ENCODE results near the gene FAM181A.

FAM181A gene

DNA sequence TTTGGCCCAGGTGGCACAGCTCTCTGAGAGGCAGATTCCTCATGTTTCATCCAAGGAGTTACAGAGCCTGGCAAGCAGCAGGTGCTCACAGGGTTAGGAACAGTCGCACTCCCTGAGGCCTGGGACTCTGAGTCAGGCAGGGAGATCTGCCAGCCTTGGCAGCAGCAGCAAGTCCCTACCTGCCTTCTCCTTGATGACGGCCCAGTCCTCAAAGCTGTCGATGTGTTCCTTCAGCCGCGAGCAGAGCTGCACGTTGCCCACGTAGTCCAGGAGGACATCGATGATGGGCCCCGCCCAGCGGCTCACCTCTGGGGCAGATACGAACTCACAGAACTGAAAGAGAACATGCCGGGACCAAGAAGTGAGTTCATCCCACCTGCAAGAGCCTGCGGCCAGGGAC is 10.4 kb downstream of the FAM181A start:
- Histone ChIP-seq H3K9me3 (ENCODE audit: control insufficient read depth, low read length) (no peaks in the 10 kb centered on the region), H3K9ac (ENCODE audit: low read length) (no peak overlapping the region), H3K4me3 (ENCODE audit: low read length) (no peak overlapping the region), H3K27me3 (ENCODE audit: control insufficient read depth, insufficient read depth, low read length) (peaks cover 15% of the 10 kb centered on the region), H3K4me1 (ENCODE audit: control insufficient read depth, insufficient read depth, low read length) (peaks cover 26% of the 10 kb centered on the region), H3K36me3 (ENCODE audit: control insufficient read depth, insufficient read depth, low read length) (no peaks in the 10 kb centered on the region)

DNA sequence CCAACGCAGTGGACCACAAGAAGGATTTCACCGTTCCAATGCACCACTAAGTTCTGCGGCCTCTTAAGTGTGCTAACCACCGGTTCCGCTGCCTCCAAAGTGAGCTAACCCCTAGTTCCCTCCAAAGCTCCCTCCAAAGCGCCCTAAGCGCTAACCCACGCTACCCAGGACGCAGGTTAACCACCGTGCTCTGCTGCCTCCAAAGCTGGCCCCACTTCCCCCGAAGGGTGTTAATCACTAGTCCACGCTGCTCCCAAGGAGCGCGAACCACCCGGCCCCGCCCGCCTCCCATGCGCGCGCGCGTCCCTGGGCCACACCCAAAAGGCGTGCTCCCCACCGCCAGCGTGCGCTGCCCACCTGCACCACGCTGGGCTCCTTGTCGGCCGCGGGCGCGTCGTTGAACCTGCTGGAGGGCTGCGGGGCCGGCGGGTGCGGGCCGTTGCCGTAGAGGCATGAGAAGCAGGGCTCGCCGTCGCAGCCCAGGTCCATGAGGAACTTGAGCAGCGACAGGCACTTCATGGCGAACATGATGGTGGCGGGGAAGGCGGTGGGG is 11.7 kb downstream of the FAM181A start:
- H3K4me3 ChIP-seq (ENCODE audit: low read length): no peak overlapping the region

DNA sequence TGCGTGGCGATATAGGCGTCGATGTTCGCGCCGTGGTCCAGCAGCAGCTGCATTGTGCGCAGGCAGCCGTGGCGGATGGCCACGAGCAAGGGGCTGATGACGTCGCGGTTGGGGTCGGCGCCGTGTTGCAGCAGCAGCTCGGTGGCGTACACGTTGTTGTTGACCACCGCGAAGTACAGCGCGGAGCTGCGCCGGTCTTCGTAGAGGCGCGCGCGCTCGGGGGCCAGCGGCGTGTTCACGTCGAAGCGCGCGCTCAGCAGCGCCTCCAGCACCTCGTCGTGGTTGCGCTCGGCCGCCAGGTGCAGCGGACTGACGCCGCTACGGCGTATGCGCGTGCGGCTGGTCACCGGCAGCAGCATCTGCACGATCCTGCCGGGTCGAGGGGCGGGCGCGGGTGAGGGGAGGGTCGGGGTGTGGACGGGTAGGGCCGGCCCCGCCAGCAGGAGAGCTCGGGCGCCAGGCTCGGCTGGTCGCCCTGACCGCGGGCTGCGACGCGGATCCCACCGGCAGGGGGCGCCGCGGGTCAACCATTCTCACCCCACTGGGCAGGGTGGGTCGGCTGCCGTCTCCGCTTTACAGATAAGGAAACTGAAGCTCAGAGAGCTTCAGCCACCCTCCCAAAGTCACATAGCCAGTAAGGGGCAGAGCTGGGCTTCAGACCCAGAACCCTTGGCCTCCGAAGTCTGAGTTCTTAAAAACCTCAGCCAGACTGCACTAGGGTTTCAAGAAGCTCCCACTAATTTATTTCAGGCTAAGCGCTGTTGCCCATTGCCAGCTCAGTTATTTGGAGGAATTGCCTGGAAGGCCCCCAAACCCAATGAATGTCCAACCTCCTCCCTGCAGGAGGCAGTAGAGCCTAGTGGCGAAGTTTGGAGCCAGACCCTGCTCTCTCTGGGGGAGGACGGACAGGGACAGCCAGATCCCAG is 12.4 kb downstream of the FAM181A start:
- Histone ChIP-seq H3K36me3 (ENCODE audit: control insufficient read depth, insufficient read depth, low read length) (no peaks in the 10 kb centered on the region), H3K9ac (ENCODE audit: low read length) (no peak overlapping the region), H3K4me3 (ENCODE audit: low read length) (no peak overlapping the region), H3K27me3 (ENCODE audit: control insufficient read depth, insufficient read depth, low read length) (peaks cover 15% of the 10 kb centered on the region), H3K4me1 (ENCODE audit: control insufficient read depth, insufficient read depth, low read length) (peaks cover 26% of the 10 kb centered on the region), H3K9me3 (ENCODE audit: control insufficient read depth, low read length) (no peaks in the 10 kb centered on the region)

More for the DNA sequence above, 11.7 kb downstream of the FAM181A start:
- Histone ChIP-seq H3K27me3 (ENCODE audit: control insufficient read depth, insufficient read depth, low read length) (peaks cover 15% of the 10 kb centered on the region), H3K36me3 (ENCODE audit: control insufficient read depth, insufficient read depth, low read length) (no peaks in the 10 kb centered on the region), H3K9ac (ENCODE audit: low read length) (no peak overlapping the region), H3K9me3 (ENCODE audit: control insufficient read depth, low read length) (no peaks in the 10 kb centered on the region), H3K4me1 (ENCODE audit: control insufficient read depth, insufficient read depth, low read length) (peaks cover 26% of the 10 kb centered on the region)

- Histone ChIP-seq H3K4me1 (ENCODE audit: control insufficient read depth, insufficient read depth, low read length) (peaks cover 26% of the 10 kb centered on the region), H3K4me3 (ENCODE audit: low read length) (no peak overlapping the region), H3K9me3 (ENCODE audit: control insufficient read depth, low read length) (no peaks in the 10 kb centered on the region), H3K27me3 (ENCODE audit: control insufficient read depth, insufficient read depth, low read length) (peaks cover 15% of the 10 kb centered on the region), H3K9ac (ENCODE audit: low read length) (no peak overlapping the region), H3K36me3 (ENCODE audit: control insufficient read depth, insufficient read depth, low read length) (no peaks in the 10 kb centered on the region)
These were observed 13.3 kb downstream of the FAM181A start for GRCh38 chr14:93940437-93940836.

GRCh38 chr14:93941293-93941910 is 14.3 kb downstream of the FAM181A start:
- peaks cover 18% of the 10 kb centered on the region for H3K4me1 ChIP-seq (ENCODE audit: control insufficient read depth, insufficient read depth, low read length)
- H3K9me3 ChIP-seq (ENCODE audit: control insufficient read depth, low read length): no peaks in the 10 kb centered on the region
- no peak overlapping the region for H3K9ac ChIP-seq (ENCODE audit: low read length)
- H3K27me3 ChIP-seq (ENCODE audit: control insufficient read depth, insufficient read depth, low read length): peaks cover 15% of the 10 kb centered on the region
- no peaks in the 10 kb centered on the region for H3K36me3 ChIP-seq (ENCODE audit: control insufficient read depth, insufficient read depth, low read length)
- H3K4me3 ChIP-seq (ENCODE audit: low read length): no peak overlapping the region

DNA sequence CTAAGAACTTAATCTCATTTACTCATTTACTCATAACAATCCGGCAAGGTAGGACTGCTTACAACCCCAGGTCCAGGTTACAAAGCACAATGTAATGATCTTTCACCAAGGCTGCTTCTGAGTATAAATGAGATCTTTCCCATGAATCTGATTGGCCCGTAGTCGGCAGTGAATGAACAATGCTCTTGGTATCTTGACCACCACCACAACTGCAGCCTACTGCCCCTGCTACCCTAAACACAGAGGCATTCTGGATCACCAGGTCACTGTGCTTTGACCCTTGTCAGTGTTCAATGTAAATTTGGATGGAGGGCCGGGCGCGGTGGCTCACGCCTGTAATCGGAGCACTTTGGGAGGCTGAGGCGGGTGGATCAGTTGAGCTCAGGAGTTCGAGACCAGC is 15.9 kb downstream of the FAM181A start:
- H3K9ac ChIP-seq (ENCODE audit: low read length): no peak overlapping the region
- H3K4me3 ChIP-seq (ENCODE audit: low read length): no peak overlapping the region
- peaks cover 7% of the 10 kb centered on the region for H3K4me1 ChIP-seq (ENCODE audit: control insufficient read depth, insufficient read depth, low read length)
- no peaks in the 10 kb centered on the region for H3K36me3 ChIP-seq (ENCODE audit: control insufficient read depth, insufficient read depth, low read length)
- H3K27me3 ChIP-seq (ENCODE audit: control insufficient read depth, insufficient read depth, low read length): peaks cover 9% of the 10 kb centered on the region
- no peaks in the 10 kb centered on the region for H3K9me3 ChIP-seq (ENCODE audit: control insufficient read depth, low read length)

- no peak overlapping the region for H3K4me3 ChIP-seq (ENCODE audit: low read length)
- H3K27me3 ChIP-seq (ENCODE audit: control insufficient read depth, insufficient read depth, low read length): peaks cover 4% of the 10 kb centered on the region
- no peak overlapping the region for H3K9ac ChIP-seq (ENCODE audit: low read length)
- H3K4me1 ChIP-seq (ENCODE audit: control insufficient read depth, insufficient read depth, low read length): peaks cover 3% of the 10 kb centered on the region
- no peaks in the 10 kb centered on the region for H3K36me3 ChIP-seq (ENCODE audit: control insufficient read depth, insufficient read depth, low read length)
- no peaks in the 10 kb centered on the region for H3K9me3 ChIP-seq (ENCODE audit: control insufficient read depth, low read length)
These were observed 16.8 kb downstream of the FAM181A start for GRCh38 chr14:93943930-93944329.

GRCh38 chr14:93944348-93945069 is 17.4 kb downstream of the FAM181A start:
- Histone ChIP-seq H3K9me3 (ENCODE audit: control insufficient read depth, low read length) (no peaks in the 10 kb centered on the region), H3K9ac (ENCODE audit: low read length) (no peak overlapping the region), H3K27me3 (ENCODE audit: control insufficient read depth, insufficient read depth, low read length) (no peaks in the 10 kb centered on the region), H3K4me1 (ENCODE audit: control insufficient read depth, insufficient read depth, low read length) (no peaks in the 10 kb centered on the region), H3K36me3 (ENCODE audit: control insufficient read depth, insufficient read depth, low read length) (no peaks in the 10 kb centered on the region), H3K4me3 (ENCODE audit: low read length) (no peak overlapping the region)

- no peaks in the 10 kb centered on the region for H3K9me3 ChIP-seq (ENCODE audit: control insufficient read depth, low read length)
- no peaks in the 10 kb centered on the region for H3K27me3 ChIP-seq (ENCODE audit: control insufficient read depth, insufficient read depth, low read length)
- H3K4me3 ChIP-seq (ENCODE audit: low read length): no peak overlapping the region
- no peaks in the 10 kb centered on the region for H3K36me3 ChIP-seq (ENCODE audit: control insufficient read depth, insufficient read depth, low read length)
- no peak overlapping the region for H3K9ac ChIP-seq (ENCODE audit: low read length)
- no peaks in the 10 kb centered on the region for H3K4me1 ChIP-seq (ENCODE audit: control insufficient read depth, insufficient read depth, low read length)
These were observed 17.9 kb downstream of the FAM181A start for GRCh38 chr14:93945070-93945399.

GRCh38 chr14:93946104-93946503 is 19.0 kb downstream of the FAM181A start:
- no peak overlapping the region for H3K4me3 ChIP-seq (ENCODE audit: low read length)
- no peak overlapping the region for H3K9ac ChIP-seq (ENCODE audit: low read length)
- H3K36me3 ChIP-seq (ENCODE audit: control insufficient read depth, insufficient read depth, low read length): no peaks in the 10 kb centered on the region
- no peaks in the 10 kb centered on the region for H3K4me1 ChIP-seq (ENCODE audit: control insufficient read depth, insufficient read depth, low read length)
- no peaks in the 10 kb centered on the region for H3K9me3 ChIP-seq (ENCODE audit: control insufficient read depth, low read length)
- H3K27me3 ChIP-seq (ENCODE audit: control insufficient read depth, insufficient read depth, low read length): no peaks in the 10 kb centered on the region

DNA sequence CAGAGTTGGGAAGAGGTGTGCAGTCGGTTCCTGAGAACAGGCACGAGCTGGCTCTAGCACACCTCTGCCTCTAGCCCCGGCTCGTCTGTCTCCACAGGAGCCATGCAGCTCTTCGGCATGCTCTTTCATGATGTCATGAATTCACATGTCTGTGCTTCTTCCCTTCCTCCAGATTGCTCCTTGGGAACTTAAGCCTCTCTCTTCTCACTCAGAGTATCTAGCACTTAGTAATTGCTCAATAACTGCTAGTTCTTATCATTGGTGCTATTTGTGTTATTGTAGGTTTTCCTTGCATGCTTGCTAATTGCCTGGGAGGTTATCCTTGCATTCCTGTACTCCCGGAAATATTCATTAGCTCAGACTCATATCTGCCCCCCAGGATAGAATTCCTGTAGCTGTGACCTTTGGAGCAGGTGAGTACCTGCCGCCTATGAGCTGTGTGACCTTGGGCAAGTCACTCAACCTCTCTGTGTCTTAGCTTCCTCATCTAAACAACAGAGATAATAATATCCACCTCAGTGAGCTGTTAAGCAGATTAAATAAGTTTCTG is 19.5 kb downstream of the FAM181A start:
- H3K4me1 ChIP-seq (ENCODE audit: control insufficient read depth, insufficient read depth, low read length): no peaks in the 10 kb centered on the region
- no peaks in the 10 kb centered on the region for H3K36me3 ChIP-seq (ENCODE audit: control insufficient read depth, insufficient read depth, low read length)
- H3K27me3 ChIP-seq (ENCODE audit: control insufficient read depth, insufficient read depth, low read length): no peaks in the 10 kb centered on the region
- no peak overlapping the region for H3K9ac ChIP-seq (ENCODE audit: low read length)
- no peaks in the 10 kb centered on the region for H3K9me3 ChIP-seq (ENCODE audit: control insufficient read depth, low read length)
- H3K4me3 ChIP-seq (ENCODE audit: low read length): no peak overlapping the region
